ENCODE measurements around the gene B3GALNT2.

Gene B3GALNT2

GRCh38 chr1:235408503-235408960, 95.7 kb downstream of the B3GALNT2 start:
- no peak for TF ChIP-seq SIN3A (IDR thresholded peaks at IDR 0.05; ENCODE audit: borderline replicate concordance, insufficient read depth, low read length)
- no peak for TF ChIP-seq FOXP2 (optimal IDR thresholded peaks at IDR 0.05; ENCODE audit: borderline replicate concordance, extremely low read depth, extremely low read length, insufficient read depth)
- no peak for TF ChIP-seq REST (IDR thresholded peaks at IDR 0.05; ENCODE audit: insufficient read depth in 1 of 2, low read depth in 2 of 2, low read length in 2 of 2)
- TF ChIP-seq POLR2AphosphoS5 (IDR thresholded peaks at IDR 0.05; ENCODE audit: low read depth, low read length), result no peak
- no peak for TF ChIP-seq TAF1 (IDR thresholded peaks at IDR 0.05; ENCODE audit: borderline replicate concordance, insufficient read depth, low read length)

GRCh38 chr1:235407419-235407818, 96.8 kb downstream of the B3GALNT2 start:
- no peak for TF ChIP-seq SIN3A (IDR thresholded peaks at IDR 0.05; ENCODE audit: borderline replicate concordance, insufficient read depth, low read length)

- TF ChIP-seq SIN3A (IDR thresholded peaks at IDR 0.05; ENCODE audit: borderline replicate concordance, insufficient read depth, low read length) (no peak), FOXP2 (optimal IDR thresholded peaks at IDR 0.05; ENCODE audit: borderline replicate concordance, extremely low read depth, extremely low read length, insufficient read depth) (no peak), REST (IDR thresholded peaks at IDR 0.05; ENCODE audit: insufficient read depth in 1 of 2, low read depth in 2 of 2, low read length in 2 of 2) (no peak), POLR2AphosphoS5 (IDR thresholded peaks at IDR 0.05; ENCODE audit: low read depth, low read length) (no peak), TAF1 (IDR thresholded peaks at IDR 0.05; ENCODE audit: borderline replicate concordance, insufficient read depth, low read length) (no peak)
Observed at GRCh38 chr1:235404190-235404589, 100.1 kb downstream of the B3GALNT2 start.

- TF ChIP-seq SIN3A (IDR thresholded peaks at IDR 0.05; ENCODE audit: borderline replicate concordance, insufficient read depth, low read length) (no peak), FOXP2 (optimal IDR thresholded peaks at IDR 0.05; ENCODE audit: borderline replicate concordance, extremely low read depth, extremely low read length, insufficient read depth) (no peak), REST (IDR thresholded peaks at IDR 0.05; ENCODE audit: insufficient read depth in 1 of 2, low read depth in 2 of 2, low read length in 2 of 2) (no peak), POLR2AphosphoS5 (IDR thresholded peaks at IDR 0.05; ENCODE audit: low read depth, low read length) (no peak), TAF1 (IDR thresholded peaks at IDR 0.05; ENCODE audit: borderline replicate concordance, insufficient read depth, low read length) (no peak)
Observed at GRCh38 chr1:235403593-235403992, 100.7 kb downstream of the B3GALNT2 start.

- TF ChIP-seq POLR2AphosphoS5 (IDR thresholded peaks at IDR 0.05; ENCODE audit: low read depth, low read length) (no peak), SIN3A (IDR thresholded peaks at IDR 0.05; ENCODE audit: borderline replicate concordance, insufficient read depth, low read length) (no peak), TAF1 (IDR thresholded peaks at IDR 0.05; ENCODE audit: borderline replicate concordance, insufficient read depth, low read length) (no peak), FOXP2 (optimal IDR thresholded peaks at IDR 0.05; ENCODE audit: borderline replicate concordance, extremely low read depth, extremely low read length, insufficient read depth) (no peak)
Observed at GRCh38 chr1:235402457-235403200, 101.6 kb downstream of the B3GALNT2 start.

- TF ChIP-seq SIN3A (IDR thresholded peaks at IDR 0.05; ENCODE audit: borderline replicate concordance, insufficient read depth, low read length) (no peak), TAF1 (IDR thresholded peaks at IDR 0.05; ENCODE audit: borderline replicate concordance, insufficient read depth, low read length) (no peak), POLR2AphosphoS5 (IDR thresholded peaks at IDR 0.05; ENCODE audit: low read depth, low read length) (no peak), REST (IDR thresholded peaks at IDR 0.05; ENCODE audit: insufficient read depth in 1 of 2, low read depth in 2 of 2, low read length in 2 of 2) (no peak), FOXP2 (optimal IDR thresholded peaks at IDR 0.05; ENCODE audit: borderline replicate concordance, extremely low read depth, extremely low read length, insufficient read depth) (no peak)
Observed at GRCh38 chr1:235401251-235401650, 103.0 kb downstream of the B3GALNT2 start.

Data from PFSK-1 (cell line).